ENCODE data around the gene PHF21A.
"Not testable (repeated sequence)": the region's sequence is repeated elsewhere in the genome, so short reads cannot be mapped to it uniquely, and the experiment has no call there.

The PHF21A gene

DNA sequence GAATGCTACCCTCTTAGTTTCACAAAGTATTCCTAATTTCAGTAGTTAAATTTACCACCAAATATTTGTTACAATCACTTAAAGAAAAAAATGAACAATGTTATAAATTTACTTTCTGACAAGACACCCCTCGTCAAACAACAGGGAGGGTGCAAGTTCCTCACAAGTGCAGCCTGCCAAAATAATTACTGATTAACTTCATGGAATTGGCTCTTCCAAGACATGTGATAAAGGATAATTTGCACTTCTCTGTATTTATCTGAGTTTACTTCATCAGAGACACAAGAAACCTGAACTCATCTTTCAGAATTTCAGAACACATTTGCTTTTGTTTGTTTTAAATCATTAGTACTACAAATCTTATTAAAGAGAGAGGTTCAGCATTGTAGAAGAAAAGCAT lies 132.3 kb downstream of the PHF21A start:
- in situ Hi-C loops (cut with MboI; ENCODE audit: low sequenced_read_pairs), result no loop called here

- in situ Hi-C loops (cut with MboI; ENCODE audit: low sequenced_read_pairs), result no loop called here
These were observed 136.0 kb downstream of the PHF21A start for GRCh38 chr11:45985212-45985611.

DNA sequence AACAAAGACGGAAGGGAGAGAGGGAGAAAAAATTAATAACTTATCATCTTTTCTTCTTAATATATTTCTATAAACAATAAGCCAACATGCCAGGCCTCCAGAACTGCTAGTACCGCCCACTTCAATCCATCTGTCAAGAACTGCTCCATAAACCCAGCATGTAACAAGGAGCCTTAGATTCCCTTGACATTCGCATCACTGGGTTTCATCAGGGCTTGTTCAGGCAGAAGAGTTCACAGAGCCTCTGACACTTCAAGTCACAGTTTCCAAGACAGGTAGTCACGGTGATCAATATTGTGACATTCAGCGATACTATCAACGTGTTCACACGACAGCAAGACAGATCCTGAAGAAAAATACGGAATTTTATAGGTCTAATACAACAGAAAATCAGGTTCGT lies 137.1 kb downstream of the PHF21A start:
- in situ Hi-C loops (cut with MboI; ENCODE audit: low sequenced_read_pairs), result no loop called here

DNA sequence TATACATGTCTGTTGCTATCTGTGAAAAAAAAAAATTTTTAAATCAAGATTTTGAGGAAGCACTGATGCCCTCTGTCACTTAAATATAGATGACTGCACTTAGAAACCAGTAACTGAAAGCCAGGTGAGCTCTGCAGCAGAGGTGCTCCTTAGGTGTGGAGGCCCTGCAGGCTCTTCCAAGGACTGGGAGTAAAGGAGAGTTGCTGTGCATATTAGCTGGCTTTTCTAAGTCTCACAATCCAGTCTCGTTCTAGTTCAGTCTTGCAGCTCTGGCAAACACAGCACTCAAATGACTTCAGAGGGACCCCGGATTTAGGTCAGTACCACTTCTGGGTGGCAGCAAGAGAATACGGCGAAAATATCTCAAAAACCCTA lies 137.8 kb downstream of the PHF21A start:
- in situ Hi-C loops (cut with MboI; ENCODE audit: low sequenced_read_pairs), result no loop called here

- in situ Hi-C loops (cut with MboI; ENCODE audit: low sequenced_read_pairs), result no loop called here
These were observed 138.4 kb downstream of the PHF21A start for GRCh38 chr11:45982656-45983470.

- in situ Hi-C loops (cut with MboI; ENCODE audit: low sequenced_read_pairs), result not testable (repeated sequence)
These were observed 139.4 kb downstream of the PHF21A start for GRCh38 chr11:45981826-45982225.

DNA sequence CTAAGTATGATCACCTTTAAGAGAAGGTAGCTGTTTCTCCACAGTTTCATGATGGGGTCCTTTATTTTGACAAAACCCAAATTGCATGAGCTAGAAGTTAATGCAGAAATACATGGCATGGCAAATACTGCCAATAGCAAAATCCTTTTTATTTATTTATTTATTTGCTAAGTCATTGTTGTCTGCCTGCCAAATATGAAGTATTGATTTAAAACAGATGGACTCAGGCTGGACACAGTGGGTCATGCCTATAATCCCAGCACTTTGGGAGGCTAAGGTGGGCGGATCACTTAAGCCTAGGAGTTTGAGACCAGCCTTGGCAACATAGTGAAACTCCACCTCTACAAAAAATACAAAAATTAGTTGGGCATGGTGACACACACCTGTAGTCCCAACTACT lies 146.4 kb downstream of the PHF21A start:
- in situ Hi-C loops (cut with MboI; ENCODE audit: low sequenced_read_pairs), result no loop called here

GRCh38 chr11:45973601-45974000 lies 147.7 kb downstream of the PHF21A start:
- in situ Hi-C loops (cut with MboI; ENCODE audit: low sequenced_read_pairs), result no loop called here

- in situ Hi-C loops (cut with MboI; ENCODE audit: low sequenced_read_pairs), result no loop called here
These were observed 152.4 kb downstream of the PHF21A start for GRCh38 chr11:45968901-45969300.

DNA sequence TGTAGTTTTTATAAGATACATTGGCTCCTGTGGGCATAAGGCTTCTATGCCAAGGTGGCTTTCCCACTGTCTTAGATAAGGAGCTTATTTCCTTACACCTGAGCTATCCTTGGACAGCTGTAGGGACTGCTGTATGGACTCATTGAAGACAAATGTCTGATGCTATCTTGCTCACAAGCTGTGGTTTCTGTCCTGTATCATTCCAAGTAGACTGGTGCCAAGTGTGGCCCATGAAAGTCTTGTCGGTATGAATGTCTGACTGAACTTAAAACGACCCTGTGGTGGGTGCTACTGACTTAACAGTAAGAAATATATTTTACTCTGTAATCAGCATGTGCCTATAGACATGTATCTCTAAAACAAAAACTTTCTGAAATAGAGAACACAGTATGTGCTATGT lies 153.7 kb downstream of the PHF21A start:
- in situ Hi-C loops (cut with MboI; ENCODE audit: low sequenced_read_pairs), result no loop called here

- in situ Hi-C loops (cut with MboI; ENCODE audit: low sequenced_read_pairs), result no loop called here
These were observed 156.3 kb downstream of the PHF21A start for GRCh38 chr11:45964911-45965389.

- in situ Hi-C loops (cut with MboI; ENCODE audit: low sequenced_read_pairs), result no loop called here
These were observed 159.5 kb downstream of the PHF21A start for GRCh38 chr11:45961751-45962240.

DNA sequence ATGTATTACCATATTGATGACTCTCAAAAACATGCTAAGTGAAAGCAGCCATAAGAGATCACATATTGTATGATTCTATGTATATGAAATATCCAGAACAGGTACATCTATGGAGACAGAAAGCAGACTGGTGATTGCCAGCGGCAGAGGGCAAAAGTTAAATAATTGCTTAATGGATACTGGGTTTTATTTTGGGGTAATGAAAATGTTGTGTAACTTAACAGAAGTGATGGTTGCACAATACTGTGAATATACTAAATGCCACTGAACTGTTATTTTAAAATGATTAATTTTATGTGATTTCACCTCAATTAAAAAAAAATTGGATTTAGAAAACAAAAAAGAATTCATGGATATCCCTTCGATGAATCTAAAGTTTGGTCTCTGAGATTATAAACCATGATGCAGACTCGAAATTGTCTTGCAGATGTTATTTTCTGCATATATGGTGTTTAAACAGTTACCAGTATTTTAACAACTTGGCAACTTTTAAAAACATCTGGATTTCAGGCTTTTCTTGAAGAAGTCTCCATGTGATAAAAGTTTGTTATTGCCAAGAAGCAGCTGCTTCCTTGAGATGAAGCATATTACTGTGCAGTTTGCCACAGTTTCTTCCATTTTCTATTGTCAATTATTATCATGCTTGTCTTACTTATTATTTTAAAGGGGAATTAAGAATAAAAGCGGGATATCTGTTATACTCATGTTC lies 160.7 kb downstream of the PHF21A start:
- in situ Hi-C loops (cut with MboI; ENCODE audit: low sequenced_read_pairs), result no loop called here

DNA sequence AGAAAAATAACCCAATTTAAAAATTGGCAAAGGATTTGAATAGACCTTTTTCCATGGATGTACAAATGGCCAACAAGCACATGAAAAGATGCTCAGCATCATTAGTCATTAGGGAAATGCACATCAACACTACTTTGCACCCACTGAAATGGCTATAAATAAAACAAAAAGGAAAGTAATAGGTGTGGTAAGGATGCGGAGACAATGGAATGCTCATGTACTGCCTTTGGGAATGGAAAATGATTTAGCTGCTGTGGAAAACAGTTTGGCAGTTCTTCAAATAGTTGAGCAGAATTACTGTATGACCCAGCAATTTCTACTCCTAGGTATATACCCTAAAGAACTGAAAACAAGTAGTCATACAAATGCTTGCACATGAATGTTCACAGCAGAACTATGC lies 161.4 kb downstream of the PHF21A start:
- in situ Hi-C loops (cut with MboI; ENCODE audit: low sequenced_read_pairs), result no loop called here

DNA sequence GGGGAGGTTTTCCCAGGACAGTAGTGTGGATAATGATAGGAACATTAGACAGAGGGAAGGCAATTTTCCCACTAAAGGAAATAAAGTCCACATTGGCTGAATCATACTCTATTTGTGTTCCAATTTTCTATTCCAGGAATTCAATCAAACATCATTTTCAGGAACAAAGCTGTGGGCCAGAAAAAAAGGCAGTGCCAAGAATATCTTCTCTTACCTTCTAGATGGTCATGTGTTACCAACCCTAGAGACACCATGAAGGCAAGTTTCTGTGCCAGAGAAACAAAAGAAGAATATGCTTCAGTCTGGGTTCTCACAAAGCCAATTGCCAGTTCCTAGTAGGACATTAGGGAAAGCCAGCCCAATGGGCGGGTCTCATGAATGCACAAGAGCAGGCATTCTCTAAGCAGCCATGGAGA lies 171.3 kb downstream of the PHF21A start:
- in situ Hi-C loops (cut with MboI; ENCODE audit: low sequenced_read_pairs), result no loop called here

DNA sequence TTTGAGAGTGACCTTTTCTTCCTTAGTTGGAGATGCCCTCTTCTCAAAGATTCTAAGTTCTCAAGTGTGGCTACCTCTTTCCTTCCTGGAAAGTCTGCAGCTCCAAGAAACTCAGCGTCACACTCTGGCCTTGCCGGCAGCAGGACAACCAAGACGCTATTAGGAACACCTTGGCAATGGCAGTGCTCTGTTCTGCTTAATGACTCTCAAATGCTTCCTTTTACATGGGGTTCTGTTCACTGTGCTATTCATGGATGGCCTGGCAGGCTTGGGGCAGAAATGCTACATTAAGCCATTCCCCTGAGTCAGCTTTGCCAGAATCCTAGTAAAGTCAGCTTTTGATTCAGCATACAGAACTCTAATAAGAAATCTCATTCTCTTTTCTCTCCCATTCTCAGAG lies 172.9 kb downstream of the PHF21A start:
- in situ Hi-C loops (cut with MboI; ENCODE audit: low sequenced_read_pairs), result no loop called here

- in situ Hi-C loops (cut with MboI; ENCODE audit: low sequenced_read_pairs), result no loop called here
These were observed 173.4 kb downstream of the PHF21A start for GRCh38 chr11:45947885-45948284.

GRCh38 chr11:45945397-45945999 lies 175.8 kb downstream of the PHF21A start:
- in situ Hi-C loops (cut with MboI; ENCODE audit: low sequenced_read_pairs), result no loop called here

- in situ Hi-C loops (cut with MboI; ENCODE audit: low sequenced_read_pairs), result no loop called here
These were observed 178.9 kb downstream of the PHF21A start for GRCh38 chr11:45942381-45942780.

GRCh38 chr11:45941285-45941684 lies 180.0 kb downstream of the PHF21A start:
- in situ Hi-C loops (cut with MboI; ENCODE audit: low sequenced_read_pairs), result no loop called here

- in situ Hi-C loops (cut with MboI; ENCODE audit: low sequenced_read_pairs), result no loop called here
These were observed 181.4 kb downstream of the PHF21A start for GRCh38 chr11:45939836-45940235.

DNA sequence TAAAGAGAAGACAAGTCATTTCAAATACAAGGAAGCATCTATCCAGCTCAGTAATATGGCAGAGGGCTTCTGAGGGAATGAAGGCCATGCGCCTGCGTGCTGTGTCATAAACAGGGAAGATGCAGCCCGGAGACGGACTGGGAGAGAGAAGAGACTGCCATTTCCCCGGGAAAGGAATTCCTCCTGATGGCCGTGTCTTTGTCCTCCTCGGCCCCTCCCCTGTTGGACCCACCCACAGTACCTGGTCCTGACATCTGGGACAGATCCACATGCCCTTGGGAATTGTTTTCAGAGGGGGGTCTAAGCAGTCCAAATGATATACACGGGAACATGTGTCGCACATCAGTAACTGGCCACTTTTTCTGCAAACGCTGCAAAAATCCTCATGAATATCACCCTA lies 183.3 kb downstream of the PHF21A start:
- in situ Hi-C loops (cut with MboI; ENCODE audit: low sequenced_read_pairs), result no loop called here
